ENCODE data around the gene ASCC1.

DNA sequence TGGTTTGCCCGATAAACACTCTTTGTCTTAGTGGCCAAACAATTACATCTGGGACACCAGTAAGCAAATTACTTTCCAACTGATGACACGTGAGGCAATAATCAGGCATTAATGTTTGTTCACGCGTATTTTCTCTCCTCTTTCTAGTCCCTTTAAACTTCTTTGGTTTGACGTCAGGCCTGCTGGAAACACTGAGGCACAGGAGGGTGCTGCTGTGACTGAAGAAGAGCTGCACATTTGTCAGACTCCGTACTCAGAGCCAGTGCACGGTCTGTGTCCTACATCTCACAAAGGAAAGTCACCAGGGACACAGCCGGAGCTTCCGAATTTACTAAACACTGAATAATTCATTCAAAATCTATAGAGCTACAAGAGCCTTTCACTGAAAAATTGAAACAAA is 57.9 kb downstream of the ASCC1 start:
- TF ChIP-seq, protein P1, sequence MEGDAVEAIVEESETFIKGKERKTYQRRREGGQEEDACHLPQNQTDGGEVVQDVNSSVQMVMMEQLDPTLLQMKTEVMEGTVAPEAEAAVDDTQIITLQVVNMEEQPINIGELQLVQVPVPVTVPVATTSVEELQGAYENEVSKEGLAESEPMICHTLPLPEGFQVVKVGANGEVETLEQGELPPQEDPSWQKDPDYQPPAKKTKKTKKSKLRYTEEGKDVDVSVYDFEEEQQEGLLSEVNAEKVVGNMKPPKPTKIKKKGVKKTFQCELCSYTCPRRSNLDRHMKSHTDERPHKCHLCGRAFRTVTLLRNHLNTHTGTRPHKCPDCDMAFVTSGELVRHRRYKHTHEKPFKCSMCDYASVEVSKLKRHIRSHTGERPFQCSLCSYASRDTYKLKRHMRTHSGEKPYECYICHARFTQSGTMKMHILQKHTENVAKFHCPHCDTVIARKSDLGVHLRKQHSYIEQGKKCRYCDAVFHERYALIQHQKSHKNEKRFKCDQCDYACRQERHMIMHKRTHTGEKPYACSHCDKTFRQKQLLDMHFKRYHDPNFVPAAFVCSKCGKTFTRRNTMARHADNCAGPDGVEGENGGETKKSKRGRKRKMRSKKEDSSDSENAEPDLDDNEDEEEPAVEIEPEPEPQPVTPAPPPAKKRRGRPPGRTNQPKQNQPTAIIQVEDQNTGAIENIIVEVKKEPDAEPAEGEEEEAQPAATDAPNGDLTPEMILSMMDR (conservative IDR thresholded peaks at IDR 0.05 in 1 of 2, IDR thresholded peaks at IDR 0.05 in 1 of 2; ENCODE audit: extremely low read depth in 1 of 2, insufficient read depth in 1 of 2, low read depth in 1 of 2, low read length in 2 of 2): no peak
- TF ChIP-seq EZH2 (IDR thresholded peaks at IDR 0.05; ENCODE audit: borderline replicate concordance, low read length): no peak

Measured in mammary epithelial cell (primary cell).